ENCODE results near the gene MTA3.

DNA sequence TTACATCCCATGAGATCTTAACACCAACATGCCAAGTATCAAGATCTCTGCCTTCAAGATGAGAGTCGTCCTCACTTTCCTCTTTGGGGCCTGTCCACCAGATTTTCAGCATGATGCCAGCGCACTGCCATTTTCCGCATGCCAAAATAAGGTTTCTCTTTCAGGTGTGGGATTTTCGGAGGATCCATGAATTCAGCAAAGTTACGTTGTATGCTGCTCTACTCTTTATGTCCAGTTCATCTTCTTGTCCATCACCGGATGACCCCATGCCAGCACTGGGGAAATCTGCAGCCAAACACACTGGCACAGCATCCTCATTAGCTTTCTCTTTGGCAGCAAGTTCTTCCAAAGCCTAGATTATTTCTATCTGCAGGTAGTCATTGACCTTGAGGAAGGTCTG, 228.8 kb downstream of the MTA3 start:
- TF ChIP-seq, protein P1, sequence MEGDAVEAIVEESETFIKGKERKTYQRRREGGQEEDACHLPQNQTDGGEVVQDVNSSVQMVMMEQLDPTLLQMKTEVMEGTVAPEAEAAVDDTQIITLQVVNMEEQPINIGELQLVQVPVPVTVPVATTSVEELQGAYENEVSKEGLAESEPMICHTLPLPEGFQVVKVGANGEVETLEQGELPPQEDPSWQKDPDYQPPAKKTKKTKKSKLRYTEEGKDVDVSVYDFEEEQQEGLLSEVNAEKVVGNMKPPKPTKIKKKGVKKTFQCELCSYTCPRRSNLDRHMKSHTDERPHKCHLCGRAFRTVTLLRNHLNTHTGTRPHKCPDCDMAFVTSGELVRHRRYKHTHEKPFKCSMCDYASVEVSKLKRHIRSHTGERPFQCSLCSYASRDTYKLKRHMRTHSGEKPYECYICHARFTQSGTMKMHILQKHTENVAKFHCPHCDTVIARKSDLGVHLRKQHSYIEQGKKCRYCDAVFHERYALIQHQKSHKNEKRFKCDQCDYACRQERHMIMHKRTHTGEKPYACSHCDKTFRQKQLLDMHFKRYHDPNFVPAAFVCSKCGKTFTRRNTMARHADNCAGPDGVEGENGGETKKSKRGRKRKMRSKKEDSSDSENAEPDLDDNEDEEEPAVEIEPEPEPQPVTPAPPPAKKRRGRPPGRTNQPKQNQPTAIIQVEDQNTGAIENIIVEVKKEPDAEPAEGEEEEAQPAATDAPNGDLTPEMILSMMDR (conservative IDR thresholded peaks at IDR 0.05; ENCODE audit: low read depth, low read length) = no peak
- TF ChIP-seq EZH2 (IDR thresholded peaks at IDR 0.05; ENCODE audit: borderline replicate concordance, low read depth, low read length, poor library complexity, severe bottlenecking) = no peak

Data from A673 (cell line).